RWPE2 (cell line): ENCODE data around the gene TMEM143.
"Not testable (repeated sequence)": the region's sequence is repeated elsewhere in the genome, so short reads cannot be mapped to it uniquely, and the experiment has no call there.

Experiments
- ATAC-seq: fragments of 200-7000 bp; cut with Tn5 transposase; 3 replicates; pipeline ENCODE4 v1.9.1; 2021; ENCODE audit warnings: low read depth
- DNase-seq: peaks from one replicate; pipeline ENCODE4 v3.0.0-alpha.2; 2020; ENCODE audit warnings: low spot score
- H3K27ac ChIP-seq: fragments of 450-650 bp; 2 replicates; pipeline ENCODE4 v1.5.1; 2017; ENCODE audit warnings: mild to moderate bottlenecking; ENCODE audit not compliant: poor library complexity, severe bottlenecking
- H3K27me3 ChIP-seq: fragments of 250-450 bp; sonication (Bioruptor Pico); 2 replicates; pipeline ENCODE4 v1.5.1; 2021; ENCODE audit warnings: mild to moderate bottlenecking, moderate library complexity; ENCODE audit not compliant: insufficient read depth, poor library complexity, severe bottlenecking
- H3K36me3 ChIP-seq: fragments of 250-450 bp; sonication (Bioruptor Pico); 2 replicates; pipeline ENCODE4 v1.5.1; 2020; ENCODE audit warnings: low read depth, mild to moderate bottlenecking, moderate library complexity
- H3K4me1 ChIP-seq: fragments of 250-450 bp; sonication (Bioruptor Pico); 2 replicates; pipeline ENCODE4 v1.5.1; 2021; ENCODE audit warnings: mild to moderate bottlenecking, moderate library complexity; ENCODE audit not compliant: insufficient read depth, poor library complexity, severe bottlenecking
- H3K4me3 ChIP-seq: fragments of 250-450 bp; sonication (Bioruptor Pico); 2 replicates; pipeline ENCODE4 v1.5.1; 2021; ENCODE audit warnings: mild to moderate bottlenecking, moderate library complexity; ENCODE audit not compliant: severe bottlenecking
- H3K9me3 ChIP-seq: fragments of 250-450 bp; sonication (Bioruptor Pico); 2 replicates; pipeline ENCODE4 v1.5.1; 2021; ENCODE audit warnings: mild to moderate bottlenecking, moderate library complexity; ENCODE audit not compliant: severe bottlenecking
- CTCF ChIP-seq: fragments of 450-650 bp; IDR thresholded peaks from one replicate; pipeline ENCODE4 v1.5.1; 2017; ENCODE audit warnings: mild to moderate bottlenecking, moderate library complexity; ENCODE audit not compliant: poor library complexity, severe bottlenecking

Gene TMEM143

GRCh38 chr19:48372904-48373303 is 9.2 kb upstream of the TMEM143 start:
- Histone ChIP-seq H3K36me3 (no peaks in the 10 kb centered on the region), H3K27ac (no peak overlapping the region), H3K4me3 (no peak overlapping the region), H3K27me3 (no peaks in the 10 kb centered on the region), H3K4me1 (peaks cover 6% of the 10 kb centered on the region), H3K9me3 (no peaks in the 10 kb centered on the region)
- peak; percentile 37; the same call in 2 of the 3 replicates for ATAC-seq
- TF ChIP-seq CTCF, result no peak
- DNase-seq, result no peak

- not testable (repeated sequence) for H3K36me3 ChIP-seq, ATAC-seq, H3K4me1 ChIP-seq, H3K27ac ChIP-seq, H3K27me3 ChIP-seq, H3K9me3 ChIP-seq, DNase-seq, H3K4me3 ChIP-seq
Measured at GRCh38 chr19:48371771-48372170, 8.0 kb upstream of the TMEM143 start.

- ATAC-seq, result no peak
- TF ChIP-seq CTCF, result no peak
- no peak overlapping the region for H3K27ac ChIP-seq
- H3K27me3 ChIP-seq, result no peaks in the 10 kb centered on the region
- no peaks in the 10 kb centered on the region for H3K9me3 ChIP-seq
- no peaks in the 10 kb centered on the region for H3K36me3 ChIP-seq
- peaks cover 6% of the 10 kb centered on the region for H3K4me1 ChIP-seq
- no peak overlapping the region for H3K4me3 ChIP-seq
- no peak for DNase-seq
Measured at GRCh38 chr19:48371367-48371766, 7.6 kb upstream of the TMEM143 start.

- H3K4me1 ChIP-seq, result peaks cover 6% of the 10 kb centered on the region
- H3K4me3 ChIP-seq, result no peak overlapping the region
- ATAC-seq (no peak), DNase-seq (no peak)
- H3K36me3 ChIP-seq, result no peaks in the 10 kb centered on the region
- TF ChIP-seq CTCF, result no peak
- H3K9me3 ChIP-seq, result no peaks in the 10 kb centered on the region
- H3K27ac ChIP-seq, result no peak overlapping the region
- H3K27me3 ChIP-seq, result no peaks in the 10 kb centered on the region
Measured at GRCh38 chr19:48370955-48371354, 7.2 kb upstream of the TMEM143 start.

GRCh38 chr19:48368936-48369335 is 5.2 kb upstream of the TMEM143 start:
- Histone ChIP-seq H3K4me3 (no peak overlapping the region), H3K9me3 (no peaks in the 10 kb centered on the region), H3K4me1 (peaks cover 6% of the 10 kb centered on the region), H3K27me3 (no peaks in the 10 kb centered on the region), H3K36me3 (no peaks in the 10 kb centered on the region), H3K27ac (no peak overlapping the region)
- no peak for TF ChIP-seq CTCF
- ATAC-seq, result no peak
- no peak for DNase-seq
